OCI-LY1 (cell line): Measurements from ENCODE around the gene TRABD2B.

ENCODE experiments used
- H2AFZ ChIP-seq: fragments of 200-600 bp; sonication (generic), shearing (Covaris generic); 2 replicates; pipeline ENCODE4 v1.6.0; 2014; ENCODE audit warnings: antibody characterized with exemption, mild to moderate bottlenecking, low read length
- H3F3A ChIP-seq: fragments of 200-600 bp; sonication (generic), shearing (Covaris generic); 2 replicates; pipeline ENCODE4 v1.6.0; 2014; ENCODE audit warnings: mild to moderate bottlenecking, antibody characterized with exemption, low read length, moderate library complexity; ENCODE audit not compliant: insufficient read depth
- H3K27ac ChIP-seq: fragments of 200-600 bp; sonication (generic); 2 replicates; pipeline ENCODE4 v1.5.1; 2014; ENCODE audit warnings: low read length, mixed run types, mild to moderate bottlenecking, low read depth; ENCODE audit not compliant: poor library complexity, severe bottlenecking
- H3K27me3 ChIP-seq: fragments of 200-600 bp; sonication (generic); 2 replicates; pipeline ENCODE4 v1.6.0; 2014; ENCODE audit warnings: antibody characterized with exemption, mild to moderate bottlenecking, low read length, moderate library complexity; ENCODE audit not compliant: insufficient read depth
- H3K36me3 ChIP-seq: fragments of 200-600 bp; sonication (generic); 2 replicates; pipeline ENCODE4 v1.6.1; 2014; ENCODE audit warnings: mild to moderate bottlenecking, antibody characterized with exemption, low read length, moderate library complexity, mixed read lengths; ENCODE audit not compliant: insufficient read depth
- H3K4me1 ChIP-seq: fragments of 200-600 bp; sonication (generic); 2 replicates; pipeline ENCODE4 v1.5.1; 2014; ENCODE audit warnings: mild to moderate bottlenecking, low read length, moderate library complexity; ENCODE audit not compliant: insufficient read depth, severe bottlenecking
- H3K4me2 ChIP-seq: fragments of 200-600 bp; sonication (generic), shearing (Covaris generic); 2 replicates; pipeline ENCODE4 v1.6.1; 2014; ENCODE audit warnings: low read length
- H3K4me3 ChIP-seq: fragments of 200-600 bp; sonication (generic); 2 replicates; pipeline ENCODE4 v1.5.1; 2014; ENCODE audit warnings: low read length, low read depth, mild to moderate bottlenecking, mixed read lengths; ENCODE audit not compliant: poor library complexity, severe bottlenecking
- H3K79me2 ChIP-seq: fragments of 200-600 bp; shearing (Covaris generic); 2 replicates; pipeline ENCODE4 v1.6.1; 2016; ENCODE audit warnings: mixed run types, low read length, mixed read lengths; ENCODE audit not compliant: insufficient read depth
- H3K9ac ChIP-seq: fragments of 200-600 bp; sonication (generic), shearing (Covaris generic); 2 replicates; pipeline ENCODE4 v1.6.1; 2014; ENCODE audit warnings: mild to moderate bottlenecking, low read length, mixed read lengths
- H3K9me2 ChIP-seq: fragments of 200-600 bp; sonication (generic), shearing (Covaris generic); 2 replicates; pipeline ENCODE4 v1.6.1; 2014; ENCODE audit warnings: low read depth, mild to moderate bottlenecking, low read length, mixed read lengths
- H3K9me3 ChIP-seq: fragments of 200-600 bp; shearing (Covaris generic); 2 replicates; pipeline ENCODE4 v1.6.1; 2014; ENCODE audit warnings: low read length, mixed read lengths
- H4K20me1 ChIP-seq: fragments of 200-600 bp; sonication (generic), shearing (Covaris generic); 2 replicates; pipeline ENCODE4 v1.6.0; 2016; ENCODE audit warnings: mild to moderate bottlenecking, low read length; ENCODE audit not compliant: insufficient read depth
- CTCF ChIP-seq: fragments of 200-600 bp; sonication (generic), shearing (Covaris generic); IDR thresholded peaks from 2 replicates; pipeline ENCODE4 v1.5.1; 2017; ENCODE audit warnings: mild to moderate bottlenecking, antibody characterized with exemption, low read length, moderate library complexity, mixed read lengths
- EZH2 ChIP-seq: fragments of 200-600 bp; sonication (generic), shearing (Covaris generic); IDR thresholded peaks from 2 replicates; pipeline ENCODE4 v1.8.0; 2017; ENCODE audit warnings: borderline replicate concordance, mixed run types, mild to moderate bottlenecking, antibody characterized with exemption, low read length, moderate library complexity, mixed read lengths

Gene TRABD2B

DNA sequence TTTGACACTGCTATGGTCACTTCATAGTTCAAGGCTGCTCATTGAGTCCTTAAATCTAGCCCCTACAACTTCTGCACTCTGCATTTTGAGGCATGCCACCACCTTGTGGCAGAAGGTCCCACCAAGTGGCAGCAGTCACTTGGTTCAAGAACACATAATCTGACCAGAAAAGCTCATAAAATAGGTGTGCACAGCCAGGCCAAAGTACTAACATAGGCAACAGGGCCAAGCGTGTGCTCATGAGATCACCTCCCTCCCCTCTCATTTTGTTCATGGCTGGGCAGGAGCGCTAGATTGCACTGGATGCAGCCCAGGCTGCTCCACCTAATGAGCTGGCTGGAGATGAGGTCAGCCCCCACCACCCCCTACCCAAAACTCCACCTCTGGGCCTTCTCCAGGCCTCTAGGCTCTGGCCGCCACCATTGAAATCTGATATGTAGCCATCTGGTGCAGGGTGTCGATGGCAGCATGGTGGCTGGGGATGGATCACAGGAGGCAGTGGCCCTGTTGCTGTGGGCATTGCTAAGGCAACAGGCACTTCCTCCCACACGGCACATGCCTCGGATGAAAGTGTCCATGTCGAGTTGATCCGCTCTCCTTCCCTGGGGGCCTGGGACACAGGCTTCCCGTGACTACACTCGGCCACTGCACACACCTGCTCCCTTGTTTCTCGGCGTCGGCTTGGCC is 193.2 kb downstream of the TRABD2B start:
- no peaks in the 10 kb centered on the region for H3K4me1 ChIP-seq
- H3K9me2 ChIP-seq: no peaks in the 10 kb centered on the region
- no peak overlapping the region for H3K4me2 ChIP-seq
- H3K79me2 ChIP-seq: no peaks in the 10 kb centered on the region
- no peak overlapping the region for H3K9ac ChIP-seq
- no peaks in the 10 kb centered on the region for H3K36me3 ChIP-seq
- H3K27ac ChIP-seq: no peak overlapping the region
- no peaks in the 10 kb centered on the region for H3F3A ChIP-seq
- no peaks in the 10 kb centered on the region for H3K9me3 ChIP-seq
- TF ChIP-seq CTCF (no peak), EZH2 (no peak)
- H4K20me1 ChIP-seq: no peaks in the 10 kb centered on the region
- H3K4me3 ChIP-seq: no peak overlapping the region
- peaks cover 3% of the 10 kb centered on the region; the same call in 1 of the 2 replicates for H3K27me3 ChIP-seq
- no peak overlapping the region for H2AFZ ChIP-seq

DNA sequence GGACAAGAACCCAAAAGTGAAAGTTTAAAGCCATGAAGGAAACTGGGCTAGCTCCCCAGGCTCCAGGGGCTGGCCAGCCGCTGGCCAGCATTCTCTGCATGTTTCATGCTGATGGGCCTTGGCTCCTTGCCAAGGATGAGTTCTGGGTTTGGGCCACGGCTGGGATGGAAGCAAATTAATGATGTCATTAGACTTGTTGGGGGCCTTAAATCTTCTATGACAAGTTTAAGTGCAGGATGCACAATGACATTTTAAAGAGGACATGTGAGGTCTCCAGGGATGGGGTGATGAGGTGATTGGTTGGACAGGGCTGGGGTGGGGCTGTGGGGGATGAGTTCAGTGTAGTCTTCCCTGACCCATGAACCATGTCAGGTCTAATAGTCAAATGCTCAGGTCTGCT is 199.6 kb downstream of the TRABD2B start:
- H3K9me3 ChIP-seq: no peaks in the 10 kb centered on the region
- H3K27me3 ChIP-seq: peaks cover 3% of the 10 kb centered on the region; the same call in 1 of the 2 replicates
- TF ChIP-seq CTCF: no peak
- TF ChIP-seq EZH2: no peak
- no peak overlapping the region for H2AFZ ChIP-seq
- H4K20me1 ChIP-seq: no peaks in the 10 kb centered on the region
- no peaks in the 10 kb centered on the region for H3K36me3 ChIP-seq
- no peak overlapping the region for H3K4me2 ChIP-seq
- no peaks in the 10 kb centered on the region for H3K79me2 ChIP-seq
- no peak overlapping the region for H3K27ac ChIP-seq
- H3K9ac ChIP-seq: no peak overlapping the region
- H3K4me3 ChIP-seq: no peak overlapping the region
- H3F3A ChIP-seq: no peaks in the 10 kb centered on the region
- H3K4me1 ChIP-seq: no peaks in the 10 kb centered on the region
- no peaks in the 10 kb centered on the region for H3K9me2 ChIP-seq

DNA sequence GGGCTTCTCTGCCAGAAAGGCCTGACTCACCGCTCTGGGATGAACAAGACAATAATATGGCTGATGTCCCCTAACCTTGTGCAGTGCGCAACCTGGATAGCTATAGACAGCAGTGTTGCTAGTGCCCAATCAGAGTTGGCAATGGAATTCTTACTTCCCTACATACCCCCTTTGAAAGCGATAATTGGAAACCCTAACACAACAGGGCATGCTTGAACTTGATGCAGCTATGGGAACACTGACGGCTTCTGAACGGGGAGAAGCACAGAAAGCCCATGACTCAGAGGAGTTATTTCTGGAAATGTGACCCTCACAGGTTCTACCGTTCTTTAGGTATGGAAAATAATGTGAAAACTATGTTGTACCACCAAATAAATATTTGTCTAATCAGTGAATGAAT is 200.6 kb downstream of the TRABD2B start:
- Histone ChIP-seq H2AFZ (no peak overlapping the region), H3K9ac (no peak overlapping the region), H3K79me2 (no peaks in the 10 kb centered on the region), H3K4me3 (no peak overlapping the region), H3K4me2 (no peak overlapping the region), H3F3A (no peaks in the 10 kb centered on the region), H3K4me1 (no peaks in the 10 kb centered on the region), H4K20me1 (no peaks in the 10 kb centered on the region), H3K9me2 (no peaks in the 10 kb centered on the region), H3K9me3 (no peaks in the 10 kb centered on the region), H3K36me3 (no peaks in the 10 kb centered on the region), H3K27ac (no peak overlapping the region), H3K27me3 (peaks cover 3% of the 10 kb centered on the region; the same call in 1 of the 2 replicates)
- TF ChIP-seq CTCF: no peak
- no peak for TF ChIP-seq EZH2
